HG03139 (cell line): ENCODE measurements around the gene SH3TC1.

Experiments used
- ATAC-seq: cut with Tn5 transposase; IDR thresholded peaks from one replicate; pipeline ENCODE4 v1.9.1; 2021; ENCODE audit not compliant: unreplicated experiment

The SH3TC1 gene

DNA sequence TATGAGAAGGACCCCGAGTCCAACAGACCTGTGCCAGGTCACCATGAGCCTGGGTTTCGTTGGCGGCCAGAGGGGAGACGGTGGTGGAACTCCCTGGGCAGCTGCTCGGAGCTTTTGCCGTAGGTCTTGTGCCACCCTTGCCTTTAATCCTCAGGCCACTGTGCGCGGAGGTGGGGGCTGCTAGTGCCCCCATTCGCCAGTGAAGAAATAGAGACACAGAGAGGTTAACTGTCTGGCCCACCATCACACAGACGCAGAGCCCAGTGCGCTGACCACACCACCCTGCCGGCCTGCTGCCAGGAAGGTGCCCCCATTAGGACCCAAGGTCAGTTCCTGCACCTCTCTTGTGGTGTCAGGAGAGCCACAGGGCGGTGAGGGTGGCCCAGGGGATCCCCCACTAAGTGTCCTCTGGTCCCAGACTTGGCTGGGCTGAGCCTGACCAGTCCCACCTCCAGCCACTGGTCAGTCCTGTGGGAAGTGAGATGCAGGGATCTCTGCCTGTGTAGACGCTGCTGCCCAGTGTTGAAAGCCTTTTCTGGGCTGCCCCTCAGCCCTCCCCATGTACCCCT is 42.2 kb downstream of the SH3TC1 start:
- no peak for ATAC-seq

DNA sequence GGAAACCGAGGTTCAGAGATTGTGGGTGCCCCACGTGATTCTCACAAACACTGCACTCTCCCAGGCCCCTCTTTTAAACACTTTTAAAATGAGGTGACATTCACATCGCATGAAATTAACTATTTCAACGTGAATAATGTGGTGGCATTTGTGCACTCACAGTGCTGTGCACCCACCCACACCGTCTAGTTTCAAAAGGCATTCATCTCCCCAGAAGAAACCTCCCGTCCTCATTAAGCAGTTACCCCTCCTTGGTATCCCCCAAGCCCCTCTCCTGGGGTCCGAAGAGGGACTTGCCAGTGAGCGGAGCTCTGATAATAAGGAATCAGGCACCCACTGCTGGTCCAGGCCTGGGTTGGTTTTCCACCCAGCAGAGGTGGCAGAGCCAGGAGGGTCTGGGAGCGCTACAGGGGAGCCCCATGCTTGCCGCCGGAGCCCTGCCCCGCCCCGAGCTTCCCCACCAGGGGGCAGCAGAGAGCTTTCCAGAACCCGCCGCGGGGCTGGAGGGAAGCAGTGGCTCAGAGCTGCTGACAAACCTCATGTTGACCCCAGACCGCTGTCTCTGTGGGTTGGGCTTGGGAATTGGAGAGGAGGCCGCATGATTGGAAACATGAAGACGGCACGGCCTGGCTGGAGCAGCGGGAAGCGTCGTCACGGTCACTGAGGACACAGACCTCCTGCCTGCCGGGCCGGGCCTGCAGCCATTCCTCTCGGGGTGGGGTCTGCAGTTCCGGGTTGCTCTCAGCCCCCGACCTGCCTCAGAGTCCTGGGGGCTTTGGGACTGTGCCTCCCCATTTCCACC is 43.0 kb downstream of the SH3TC1 start:
- ATAC-seq = no peak

DNA sequence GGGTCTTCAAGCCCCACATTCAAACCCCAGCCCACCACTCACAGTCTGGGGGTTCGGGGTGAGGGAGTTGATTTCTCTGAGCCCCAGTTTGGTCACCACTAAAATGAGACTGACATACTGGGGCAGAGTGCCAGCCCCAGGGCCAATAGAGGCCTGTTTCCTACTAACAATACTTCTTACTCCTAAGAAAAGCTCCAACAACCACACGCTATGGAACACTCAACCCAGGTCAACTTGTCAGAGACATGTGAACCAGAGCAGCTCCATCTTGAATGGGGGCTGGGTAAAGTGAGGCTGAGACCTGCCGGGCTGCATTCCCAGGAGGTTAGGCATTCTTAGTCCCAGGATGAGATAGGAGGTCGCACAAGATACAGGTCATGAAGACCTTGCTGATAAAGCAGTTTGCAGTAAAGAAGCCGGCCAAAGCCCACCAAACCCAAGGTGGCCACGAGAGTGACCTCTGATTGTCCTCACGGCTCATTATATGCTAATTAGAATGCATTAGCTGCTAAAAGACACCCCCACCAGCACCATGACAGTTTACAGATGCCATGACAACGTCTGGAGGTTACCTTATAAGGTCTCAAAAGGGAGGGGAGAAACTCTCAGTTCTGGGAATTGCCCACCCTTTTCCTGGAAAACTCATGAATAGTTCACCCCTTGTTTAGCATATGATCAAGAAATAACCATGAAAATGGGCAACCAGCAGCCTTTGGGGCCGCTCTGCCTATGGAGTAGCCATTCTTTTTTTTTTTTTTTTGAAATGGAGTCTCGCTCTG is 43.9 kb downstream of the SH3TC1 start:
- no peak for ATAC-seq

DNA sequence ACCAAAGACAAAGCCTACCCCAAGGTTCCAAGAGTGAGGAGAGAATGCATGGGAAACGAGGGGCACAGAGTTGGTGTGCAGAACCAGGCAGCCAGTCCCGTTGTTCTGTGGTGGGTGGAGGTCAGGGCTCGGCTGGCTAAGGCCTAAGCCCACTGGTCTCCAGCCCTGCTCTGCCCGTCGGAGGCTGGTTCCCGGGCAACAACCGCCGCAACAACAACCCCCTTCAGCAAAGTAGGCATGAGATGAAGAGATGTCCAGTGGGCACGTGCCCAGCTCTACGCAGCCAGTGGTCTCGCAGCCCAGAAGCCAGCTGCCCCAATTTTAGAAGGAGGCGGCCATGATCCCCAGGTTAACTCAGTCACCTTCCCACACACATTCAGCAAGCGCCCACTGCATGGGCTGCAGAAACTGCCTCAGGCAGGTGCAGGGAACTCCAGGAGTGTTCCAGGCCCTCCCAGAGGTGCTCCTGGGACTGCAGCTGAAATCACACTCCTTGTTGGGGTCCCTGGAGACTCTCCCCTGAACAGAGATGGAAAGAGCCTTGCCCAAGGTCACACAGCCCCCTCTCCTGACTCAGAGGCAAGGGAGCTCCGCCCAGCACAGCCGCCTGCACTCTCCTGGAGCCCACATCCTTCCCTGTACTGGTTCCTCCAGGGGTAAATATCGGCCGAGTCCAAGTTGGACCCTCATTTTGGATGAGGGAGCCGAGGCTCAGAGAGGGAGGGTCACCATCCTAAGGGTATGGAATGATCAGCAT is 45.1 kb downstream of the SH3TC1 start:
- no peak for ATAC-seq

DNA sequence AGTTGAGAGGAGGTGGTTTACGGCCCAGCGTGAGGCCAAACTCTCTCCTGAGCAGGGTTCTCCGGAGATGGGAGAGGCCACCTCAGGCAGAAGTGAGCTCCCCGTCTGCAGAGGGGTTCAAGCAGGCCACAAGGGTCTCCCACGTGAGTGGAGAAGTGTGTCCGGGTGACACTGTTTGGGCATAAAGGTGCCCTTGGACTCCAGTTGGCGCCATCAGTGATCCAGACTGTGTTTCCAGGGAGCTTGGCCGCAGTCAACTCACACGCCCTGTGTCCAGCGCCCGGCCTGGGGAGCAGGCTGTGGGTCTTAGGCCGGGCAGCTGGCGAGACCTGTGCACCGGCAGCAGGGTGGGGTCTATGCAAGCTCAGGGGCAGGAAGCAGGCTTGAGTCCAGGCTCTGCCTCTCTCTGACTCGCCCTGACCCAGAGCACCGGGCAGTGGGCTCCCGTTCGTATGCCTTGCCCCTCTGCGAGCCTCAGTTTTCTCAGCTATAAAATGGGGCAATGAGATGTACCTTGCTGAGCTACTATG is 45.9 kb downstream of the SH3TC1 start:
- no peak for ATAC-seq

DNA sequence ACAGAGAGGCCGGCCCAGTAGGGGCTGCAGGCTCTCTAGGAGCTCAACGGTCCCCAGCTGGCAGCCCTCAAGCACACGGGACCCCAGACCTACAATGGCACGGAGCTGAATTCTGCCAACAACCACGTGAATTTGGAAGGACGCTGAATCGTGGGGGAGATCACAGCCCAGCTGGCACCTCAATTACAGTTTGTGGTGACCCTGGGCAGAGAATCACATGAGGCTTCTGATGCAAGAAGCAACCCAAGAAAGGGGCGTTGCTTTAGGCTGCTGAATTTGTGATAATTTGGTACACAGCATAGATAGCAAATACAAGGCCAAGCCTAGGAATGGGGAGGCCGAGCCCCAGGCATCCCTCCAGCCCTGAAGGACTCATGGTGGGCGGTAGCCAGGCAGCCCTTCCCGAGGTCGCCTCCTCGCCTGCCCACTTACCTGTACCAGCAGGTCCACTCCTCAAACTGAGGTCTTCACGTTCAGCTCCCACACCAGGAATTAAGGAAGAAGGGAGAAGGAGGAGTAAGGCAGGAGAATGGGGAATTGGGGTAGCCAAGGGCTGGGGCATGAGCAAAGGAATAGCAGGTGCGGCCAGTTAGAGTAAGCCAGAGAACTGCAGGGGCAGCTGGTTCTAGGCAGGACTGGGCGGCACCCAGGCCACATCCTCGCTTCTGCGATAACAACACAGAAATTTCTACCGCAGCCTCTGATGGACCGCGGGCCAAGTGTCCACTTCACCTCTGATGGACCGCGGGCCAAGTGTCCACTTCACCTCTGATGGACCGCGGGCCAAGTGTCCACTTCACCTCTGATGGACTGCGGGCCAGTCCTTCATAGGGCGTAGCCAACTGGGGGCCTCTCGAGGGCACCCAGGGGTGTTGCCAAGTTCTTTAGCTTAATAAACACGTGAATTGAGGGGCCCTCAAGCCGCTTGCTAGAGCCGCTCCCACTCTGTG is 47.1 kb downstream of the SH3TC1 start:
- no peak for ATAC-seq

DNA sequence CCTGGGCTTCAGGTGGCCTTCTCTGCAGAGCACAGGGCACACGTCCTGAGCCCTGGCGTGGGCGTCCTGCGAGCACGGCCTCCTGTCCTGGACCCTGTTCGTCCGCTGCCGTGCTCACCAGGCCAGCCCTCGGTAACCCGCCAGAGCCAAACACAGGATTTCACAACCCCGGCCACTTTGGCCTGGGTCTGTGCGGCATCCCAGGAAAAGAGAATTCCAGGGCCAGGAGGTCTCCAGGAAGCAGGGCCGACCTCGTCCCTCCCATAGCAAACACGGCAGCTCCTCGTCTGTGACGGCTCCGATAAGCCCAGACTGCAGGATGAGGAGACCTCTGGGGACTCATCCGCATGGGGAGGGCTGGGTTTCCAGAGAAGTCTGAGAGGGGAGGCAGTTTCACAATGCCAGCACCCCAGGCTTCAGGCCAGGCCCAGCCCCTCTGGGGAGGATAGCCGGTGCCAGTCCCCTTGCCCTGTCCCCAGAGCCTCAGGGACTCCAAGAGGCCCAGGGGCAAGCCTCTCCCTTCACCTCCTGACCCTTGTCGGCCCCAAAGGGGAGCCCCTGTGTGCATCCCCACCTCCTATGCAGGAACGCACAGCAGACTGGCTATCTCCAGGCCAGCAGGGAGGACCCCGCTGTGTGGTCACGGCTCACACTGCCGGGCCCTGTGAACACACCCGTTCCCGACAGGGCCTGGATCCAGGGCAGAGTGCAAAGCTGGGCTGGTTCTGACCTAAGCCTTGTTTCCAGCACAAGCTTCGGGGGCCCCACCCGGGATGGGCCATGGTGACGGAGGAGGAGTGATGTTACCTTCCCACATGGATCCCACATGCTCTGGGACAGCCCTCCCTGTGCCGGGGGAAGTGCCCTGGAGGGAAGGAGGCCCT is 48.2 kb downstream of the SH3TC1 start:
- no peak for ATAC-seq

DNA sequence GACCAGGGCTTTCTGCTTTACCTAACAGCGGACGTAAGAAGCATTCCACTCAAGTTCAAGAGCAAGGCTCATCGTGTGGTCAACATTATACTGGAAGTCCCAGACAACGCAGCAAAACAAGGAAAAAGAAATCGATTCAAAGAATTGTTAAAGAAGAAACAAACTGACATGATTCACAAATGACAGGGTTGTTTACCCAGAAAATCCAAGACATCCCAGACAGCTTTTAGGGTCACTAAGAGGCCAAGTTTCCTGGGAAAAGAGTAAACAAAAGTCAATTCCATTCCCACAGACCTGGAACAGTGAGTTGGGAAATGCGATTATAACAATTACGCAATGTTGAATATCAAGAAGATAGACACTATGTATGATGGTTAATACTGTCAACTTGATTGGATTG is 49.0 kb downstream of the SH3TC1 start:
- no peak for ATAC-seq

DNA sequence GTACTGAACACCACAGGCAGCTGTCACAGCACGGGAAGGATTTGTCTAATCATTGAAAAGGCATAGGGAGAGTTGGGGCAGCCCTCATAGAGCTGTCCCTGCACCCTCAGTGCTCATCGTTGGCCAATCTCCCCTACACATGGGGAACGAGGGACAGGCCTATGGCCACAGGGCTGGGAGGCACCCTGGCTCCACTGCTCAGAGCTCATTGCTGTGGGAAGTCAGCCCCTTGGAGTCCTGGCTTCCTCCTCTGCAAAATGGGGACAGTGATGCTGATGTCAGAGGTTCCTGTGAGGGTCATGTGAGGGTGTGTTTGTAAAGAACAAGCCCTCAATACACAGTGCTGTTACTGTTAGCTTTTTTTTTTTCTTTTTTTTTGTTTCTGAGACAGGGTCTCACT is 51.1 kb downstream of the SH3TC1 start:
- no peak for ATAC-seq

DNA sequence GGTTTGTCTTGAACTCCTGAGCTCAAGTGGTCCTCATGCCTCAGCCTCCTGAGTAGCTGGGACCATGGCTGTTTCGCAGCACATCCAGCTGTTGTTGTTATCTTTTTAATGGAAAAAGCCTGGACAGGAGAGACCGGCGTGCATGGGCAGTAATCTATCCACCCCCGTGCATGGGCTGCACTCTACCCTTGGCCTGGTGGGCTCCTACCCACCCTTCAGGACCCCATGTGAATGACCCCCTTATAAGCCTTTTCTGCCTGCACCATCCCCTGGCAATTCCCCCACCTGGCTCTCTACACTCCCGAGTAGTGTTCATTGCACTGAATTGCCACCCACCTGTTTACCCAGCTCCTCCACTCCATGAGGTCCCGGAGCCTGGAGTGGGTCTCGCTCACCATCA is 51.5 kb downstream of the SH3TC1 start:
- ATAC-seq = no peak

DNA sequence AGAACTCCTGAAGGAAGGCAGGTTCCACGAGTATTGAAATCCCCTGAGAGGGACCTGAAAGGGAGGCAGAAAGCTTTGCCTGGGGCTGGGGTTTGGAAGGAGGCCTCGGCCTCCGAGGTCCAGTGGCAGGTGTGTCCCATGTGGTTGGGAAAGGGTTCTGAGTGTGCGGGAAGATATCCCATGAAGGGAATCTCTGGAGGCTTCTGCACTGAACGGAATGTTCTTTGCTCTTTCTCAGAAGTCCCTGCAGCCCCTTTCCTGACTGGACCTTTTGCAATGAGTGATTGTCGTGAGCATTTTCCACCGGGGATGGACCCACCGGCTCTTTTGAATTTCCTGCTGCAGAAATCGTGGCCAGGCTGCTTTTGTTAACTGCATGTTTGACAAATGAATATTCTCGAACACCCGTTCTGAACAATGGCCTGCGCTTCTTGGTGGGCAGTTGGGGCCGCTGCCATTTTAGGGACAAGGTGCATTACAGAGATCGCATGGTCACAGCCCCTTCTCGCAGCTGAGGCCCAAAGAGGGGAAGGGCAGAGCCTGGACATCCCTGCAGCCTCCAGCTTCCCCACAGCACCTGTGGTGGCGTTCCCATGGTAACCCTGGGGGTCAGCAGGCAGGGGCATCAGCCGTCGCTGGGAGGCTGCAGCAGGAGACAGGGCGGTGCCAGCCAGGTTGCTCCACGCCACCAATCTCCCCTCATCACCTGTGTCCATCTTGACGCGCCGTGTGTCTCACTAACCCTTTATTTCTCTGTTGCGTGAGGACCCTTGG is 52.2 kb downstream of the SH3TC1 start:
- ATAC-seq = no peak

DNA sequence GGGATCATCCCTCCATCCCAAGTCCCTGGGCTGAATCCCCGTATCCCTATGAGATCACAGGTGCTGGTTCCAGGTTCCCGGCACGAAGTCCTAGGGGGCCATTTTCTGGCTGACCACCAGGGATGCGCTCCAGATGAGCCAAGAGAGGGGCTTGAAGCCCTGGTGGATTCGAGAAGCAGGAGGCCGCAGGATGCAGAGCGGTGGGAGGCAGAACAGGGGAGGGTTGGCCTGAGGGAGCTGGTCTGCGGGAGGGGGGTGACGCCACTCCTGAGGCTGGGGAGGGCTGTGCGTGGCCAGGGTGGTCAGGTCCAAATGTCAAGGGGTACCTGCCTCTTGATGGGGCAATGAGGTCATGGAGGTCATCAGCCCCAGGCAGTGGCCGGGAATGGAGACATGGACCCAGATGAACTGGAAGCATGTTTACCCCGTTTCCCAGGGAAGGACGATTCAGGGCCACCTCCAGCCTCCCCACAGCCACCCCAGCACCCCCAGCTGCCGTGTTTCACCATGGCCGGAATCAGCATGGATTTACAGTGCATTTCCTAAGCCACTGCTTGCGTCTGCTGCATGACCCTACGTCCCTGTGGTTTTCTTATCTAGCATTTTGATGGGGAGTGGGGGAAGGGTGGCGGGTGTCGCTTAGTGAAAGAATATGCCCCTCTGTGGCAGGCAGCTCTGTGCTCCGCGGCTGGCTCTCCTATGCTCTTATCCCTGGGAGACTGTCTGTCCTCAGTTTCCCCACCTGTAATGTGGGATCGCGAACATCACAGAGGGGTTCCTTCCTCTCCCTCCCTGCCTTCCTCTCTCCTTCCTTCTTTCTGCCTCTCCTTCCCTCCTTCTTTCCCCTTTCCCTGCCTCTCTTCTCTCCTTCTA is 53.4 kb downstream of the SH3TC1 start:
- ATAC-seq = no peak

DNA sequence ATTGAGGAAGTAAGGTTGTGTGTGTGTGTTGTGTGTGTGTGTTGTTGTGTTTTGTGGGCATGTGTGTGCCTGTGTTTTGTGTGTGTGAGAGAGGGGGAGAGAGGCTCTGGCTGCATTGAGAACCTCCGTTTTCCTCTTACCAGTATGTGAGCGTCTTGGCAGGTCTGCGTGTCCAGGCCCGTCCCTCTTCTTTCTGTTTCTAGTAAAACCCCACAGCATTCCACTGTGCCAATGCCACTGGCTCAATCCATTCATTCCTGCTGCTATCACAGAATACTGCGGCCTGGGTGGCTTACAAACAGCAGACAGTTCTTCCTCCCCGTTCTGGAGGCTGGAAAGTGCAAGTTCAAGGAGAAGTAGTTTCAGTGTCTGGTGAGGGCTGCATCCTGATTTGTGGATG is 55.0 kb downstream of the SH3TC1 start:
- no peak for ATAC-seq

DNA sequence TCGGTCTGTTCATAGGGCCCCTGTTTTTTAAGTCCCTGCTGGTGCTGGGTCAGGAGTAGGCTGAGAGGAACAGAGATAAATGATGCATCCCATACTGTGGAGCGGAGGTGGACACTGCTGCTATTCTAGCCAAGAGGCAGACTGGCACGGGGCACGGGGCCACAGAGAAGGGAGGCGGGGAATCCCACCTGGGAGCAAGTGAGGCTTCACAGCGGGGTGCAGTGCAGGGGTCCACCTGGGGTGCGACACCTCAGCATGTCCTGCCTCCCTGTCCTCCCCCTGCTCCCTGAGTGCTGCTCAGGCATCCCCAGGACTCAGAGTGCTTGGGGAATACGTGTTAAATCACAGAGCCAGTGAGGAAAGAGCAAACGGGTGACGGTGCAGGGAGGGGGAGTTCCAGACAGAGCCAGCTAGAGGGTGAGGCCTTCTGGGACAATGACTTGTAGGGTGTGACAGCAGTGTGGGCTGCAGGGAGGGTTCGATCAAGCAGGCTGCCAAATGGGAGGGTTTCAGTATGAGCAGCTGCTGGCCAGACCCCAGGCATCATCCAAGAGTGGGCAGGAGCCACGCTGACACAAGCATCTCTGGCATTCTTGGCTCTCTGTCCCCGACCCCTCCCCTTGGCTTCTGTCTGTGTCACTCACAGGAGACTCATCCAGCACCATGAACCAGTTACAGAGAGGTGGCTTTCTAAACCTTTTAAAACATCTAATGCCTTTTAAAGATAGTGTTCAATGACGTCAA is 56.8 kb downstream of the SH3TC1 start:
- ATAC-seq = no peak

DNA sequence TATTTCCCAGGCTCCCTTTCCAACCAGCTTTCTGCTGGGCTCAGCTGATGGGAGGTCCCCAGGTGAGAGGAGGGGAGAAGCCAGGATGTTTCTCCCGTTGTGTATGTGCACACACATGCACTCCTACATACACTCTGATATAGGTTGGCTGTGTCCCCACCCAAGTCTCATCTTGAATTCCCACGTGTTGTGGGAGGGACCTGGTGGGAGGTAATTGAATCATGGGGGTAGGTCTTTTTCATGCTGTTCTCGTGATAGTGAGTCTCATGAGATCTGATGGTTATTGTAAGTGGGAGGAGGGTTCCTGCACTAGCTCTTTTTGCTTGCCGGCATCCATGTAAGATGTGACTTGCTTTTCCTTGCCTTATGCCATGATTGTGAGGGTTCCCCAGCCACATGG is 58.8 kb downstream of the SH3TC1 start:
- no peak for ATAC-seq

DNA sequence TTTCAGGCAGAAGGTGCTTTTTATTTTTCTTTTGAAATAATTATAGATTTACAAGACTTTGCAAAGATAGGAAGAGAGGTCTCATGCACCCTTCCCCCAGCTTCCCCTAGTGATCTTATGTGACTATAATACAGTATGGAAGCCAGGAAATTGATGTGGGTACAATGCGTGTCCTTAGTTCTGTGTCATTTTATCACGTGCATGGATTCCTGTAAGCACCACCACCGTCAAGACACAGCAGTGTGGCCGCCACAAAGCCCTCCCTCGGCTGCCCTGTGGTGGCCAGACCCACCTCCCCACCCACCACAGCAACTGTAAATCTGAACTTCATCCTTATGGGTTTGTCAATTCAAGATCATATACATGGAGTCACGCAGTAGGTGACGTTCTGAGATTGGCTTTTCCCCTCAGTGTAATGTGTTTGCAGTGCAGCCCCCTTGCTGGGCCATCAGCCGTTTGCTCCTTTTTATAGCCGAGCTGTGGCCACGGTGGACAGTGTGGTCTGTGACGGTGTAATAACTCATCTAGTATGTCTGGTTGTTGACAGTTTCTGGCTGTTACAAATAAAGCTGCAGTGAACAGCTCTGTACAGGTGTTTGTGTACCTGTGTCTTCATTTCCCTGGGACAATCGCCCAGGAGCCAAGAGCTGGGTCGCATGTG is 59.6 kb downstream of the SH3TC1 start:
- no peak for ATAC-seq
